Ishikawa (cell line): ENCODE measurements around the gene MN1.

ENCODE experiments used
- EP300 ChIP-seq: IDR thresholded peaks from 2 replicates; pipeline ENCODE4 v1.6.1; 2012; ENCODE audit warnings: borderline replicate concordance
- MAX ChIP-seq: IDR thresholded peaks from 2 replicates; pipeline ENCODE4 v1.6.1; 2012
- RAD21 ChIP-seq: IDR thresholded peaks from 2 replicates; pipeline ENCODE4 v1.6.1; 2012; ENCODE audit warnings: low read depth
- TAF1 ChIP-seq: IDR thresholded peaks from 2 replicates; pipeline ENCODE4 v1.6.1; 2012; ENCODE audit warnings: low read depth, mild to moderate bottlenecking
- ZBTB7A ChIP-seq: IDR thresholded peaks from 2 replicates; pipeline ENCODE4 v1.6.1; 2012; ENCODE audit warnings: low read depth

GRCh38 chr22:27766679-27767078, 34.9 kb downstream of the MN1 start:
- TF ChIP-seq ZBTB7A = no peak
- TF ChIP-seq MAX = no peak
- TF ChIP-seq RAD21 = no peak
- TF ChIP-seq TAF1 = no peak
- TF ChIP-seq EP300 = no peak
